Nucleus accumbens (tissue), 56 donors: ENCODE results near the gene ATP9A.
"Not testable (repeated sequence)": the region's sequence is repeated elsewhere in the genome, so short reads cannot be mapped to it uniquely, and the experiment has no call there.

Experiments used
- DNase-seq, 56 donors: peaks; one replicate each; lab custom pipeline; 2025; lab: John Stamatoyannopoulos, UW

ATP9A gene

GRCh38 chr20:51586005-51586440 lies 182.2 kb downstream of the ATP9A start:
- DNase-seq, result no peak

GRCh38 chr20:51585148-51585547 lies 183.0 kb downstream of the ATP9A start:
- no peak for DNase-seq

DNA sequence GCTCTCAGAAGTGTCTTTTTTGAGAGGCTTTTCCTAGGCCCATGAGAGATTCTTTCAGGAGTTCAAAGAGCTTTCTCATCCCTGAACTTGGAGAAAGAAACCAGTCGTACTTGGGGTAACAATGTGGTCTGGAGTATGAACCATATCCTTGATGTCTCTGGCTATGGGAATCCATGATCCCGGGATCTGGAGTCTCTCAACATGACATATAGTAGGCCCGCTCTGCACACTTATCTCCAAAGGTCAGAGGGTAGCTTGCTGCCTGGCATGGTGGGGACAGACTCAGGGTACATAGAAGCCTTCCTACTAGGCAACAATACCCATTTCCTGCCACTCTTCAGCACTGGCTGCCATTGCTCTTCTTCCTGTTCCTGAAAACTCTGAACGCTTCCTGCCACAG lies 183.5 kb downstream of the ATP9A start:
- DNase-seq, result no peak

GRCh38 chr20:51584116-51584515 lies 184.1 kb downstream of the ATP9A start:
- DNase-seq, result no peak

DNA sequence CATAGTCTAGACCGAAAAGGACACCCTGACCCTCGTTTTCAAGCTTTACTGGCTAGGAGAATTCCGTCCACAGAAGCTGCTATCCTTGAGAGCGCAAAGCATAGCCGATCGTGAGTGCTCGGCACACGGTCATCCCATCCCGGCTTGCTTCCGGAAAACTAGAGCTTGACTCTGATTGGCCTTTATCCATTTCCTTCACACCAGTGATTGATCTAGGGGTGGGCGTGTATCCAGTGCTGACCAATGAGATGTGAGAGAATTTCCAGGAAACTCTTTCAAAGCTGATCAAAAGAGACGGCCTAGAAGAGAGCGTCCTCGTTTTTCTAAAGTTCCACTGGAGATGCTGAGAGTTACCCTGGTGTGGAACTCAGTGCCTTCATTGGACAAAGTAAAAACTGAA lies 184.7 kb downstream of the ATP9A start:
- DNase-seq, result no peak

DNA sequence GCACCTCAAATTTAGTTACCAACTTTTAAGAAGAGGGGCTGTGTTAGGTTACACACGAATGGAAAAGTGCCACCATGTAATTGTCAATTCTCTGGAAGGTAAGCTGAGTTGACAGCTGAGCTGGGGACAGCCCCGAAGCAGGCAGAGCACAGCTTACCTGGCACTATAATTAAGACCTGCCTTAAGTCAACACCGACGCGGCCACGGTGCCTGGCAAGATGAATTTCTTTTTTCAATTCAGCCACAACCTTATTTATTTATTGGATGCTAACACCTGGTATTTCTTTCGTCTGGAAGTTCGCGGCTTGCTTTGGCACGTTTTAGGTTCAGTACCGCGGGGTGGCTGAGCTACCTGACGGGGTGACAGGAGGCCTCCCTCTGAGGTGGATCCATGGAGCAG lies 185.1 kb downstream of the ATP9A start:
- DNase-seq, result no peak

DNA sequence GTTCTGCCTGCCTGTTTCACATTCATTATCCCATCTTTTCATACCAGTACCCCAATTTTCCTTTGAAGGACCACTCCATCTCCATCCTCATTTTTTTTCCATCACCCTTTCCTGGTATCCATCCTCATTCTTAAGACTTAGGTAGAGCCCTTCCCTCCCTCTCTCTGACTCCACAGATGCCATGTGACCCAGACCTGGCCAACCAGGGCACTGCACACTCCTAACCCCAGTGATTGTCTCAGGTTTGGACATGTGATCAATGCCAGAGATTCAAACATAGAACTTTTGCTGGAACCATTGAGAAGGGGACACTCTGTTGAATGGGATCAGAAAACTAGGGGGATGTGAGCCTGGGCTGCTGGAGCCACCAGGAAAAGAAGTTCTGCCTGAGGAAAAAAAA lies 186.6 kb downstream of the ATP9A start:
- DNase-seq, result no peak

- DNase-seq, result no peak
These were observed 189.1 kb downstream of the ATP9A start for GRCh38 chr20:51579137-51579536.

- no peak for DNase-seq
These were observed 190.1 kb downstream of the ATP9A start for GRCh38 chr20:51578145-51578459.

GRCh38 chr20:51577432-51578144 lies 190.6 kb downstream of the ATP9A start:
- DNase-seq, result no peak

DNA sequence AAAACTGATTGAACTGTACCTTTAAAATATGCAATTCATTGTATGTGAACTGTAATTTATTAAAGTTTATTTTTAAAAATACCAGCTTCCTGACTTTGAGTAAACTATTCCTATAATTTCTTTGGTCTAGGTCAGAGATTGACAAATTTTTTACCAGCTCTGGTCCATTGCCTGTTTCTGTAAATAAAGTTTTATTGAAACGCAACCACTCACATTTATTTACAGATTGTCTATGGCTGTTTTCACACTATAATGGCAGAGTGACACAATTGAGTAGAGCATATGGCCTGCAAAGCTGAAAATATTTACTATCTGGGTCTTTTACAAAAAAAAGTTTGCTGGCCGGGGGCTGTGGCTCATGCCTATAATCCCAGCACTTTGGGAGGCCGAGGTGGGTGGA lies 192.7 kb downstream of the ATP9A start:
- no peak for DNase-seq

- DNase-seq, result no peak
These were observed 193.7 kb downstream of the ATP9A start for GRCh38 chr20:51574248-51575033.

DNA sequence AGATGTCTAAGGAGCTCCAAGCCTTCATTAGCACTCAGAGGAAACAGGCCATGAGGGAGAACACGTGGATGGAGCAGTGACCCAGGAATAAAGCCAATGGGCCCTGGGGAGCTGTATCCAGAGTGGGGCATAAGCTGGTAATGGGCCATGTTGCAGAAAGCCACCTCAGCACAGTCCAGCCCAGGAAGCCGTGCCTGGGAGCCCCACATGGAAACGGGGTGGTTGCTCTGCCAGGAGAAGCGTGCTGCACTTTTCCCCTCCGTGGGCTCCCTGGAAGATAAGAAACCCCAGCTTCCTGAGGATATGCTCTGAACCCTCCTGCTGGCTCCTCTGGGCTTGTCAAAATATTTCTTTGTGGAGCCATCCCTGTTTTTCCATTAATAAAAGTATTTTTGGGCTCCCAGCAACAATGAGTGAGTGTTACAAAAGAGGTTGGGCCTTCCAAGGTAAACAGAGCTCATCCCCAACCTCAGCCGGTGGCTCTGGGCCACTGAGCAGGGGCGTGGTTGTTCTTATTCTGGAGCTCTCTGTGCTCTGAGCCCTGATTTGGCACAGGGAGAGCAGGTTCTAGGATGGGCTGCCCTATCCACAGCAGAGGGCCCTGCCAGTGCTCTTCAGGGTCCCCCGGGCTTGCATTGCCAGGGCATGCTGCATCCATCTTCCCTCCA lies 194.5 kb downstream of the ATP9A start:
- DNase-seq, result no peak

GRCh38 chr20:51571460-51571794 lies 196.8 kb downstream of the ATP9A start:
- DNase-seq, result no peak

DNA sequence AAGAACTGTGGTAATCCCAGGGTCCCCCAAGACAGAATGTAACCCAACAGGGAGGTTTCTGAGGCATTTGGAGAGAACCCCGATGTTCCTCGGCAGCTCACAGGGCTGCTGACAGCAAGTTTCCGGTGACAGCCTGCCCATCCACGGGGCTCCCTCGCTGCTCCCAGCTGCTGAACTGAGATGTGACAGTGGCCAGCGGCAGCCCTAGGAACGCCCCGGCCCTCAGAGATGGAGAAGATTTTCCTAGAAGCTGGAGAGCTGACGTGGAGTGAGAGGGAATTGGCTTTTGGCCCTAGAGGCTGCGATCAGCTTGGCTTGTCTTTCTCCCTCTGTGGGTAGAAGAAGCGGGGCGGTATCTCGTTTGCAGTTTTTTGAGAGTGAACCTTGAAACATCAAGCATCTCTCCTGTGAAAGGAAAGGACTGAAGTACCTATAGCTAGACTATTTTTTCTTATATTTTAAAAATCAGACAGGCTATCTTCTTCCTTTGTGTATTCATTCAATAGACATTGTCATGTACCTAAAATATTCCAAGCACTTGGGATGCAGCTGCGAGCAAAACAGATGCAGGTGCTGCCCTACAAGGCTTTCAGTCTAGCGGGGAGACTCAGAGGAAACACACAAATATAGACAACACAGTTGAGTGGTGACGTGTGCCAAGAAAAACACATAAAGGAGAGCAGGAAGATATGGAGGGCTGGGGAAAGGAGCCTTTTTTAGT lies 197.3 kb downstream of the ATP9A start:
- peak in 2 of 56 donors; percentile 12 to 26 for DNase-seq

- DNase-seq, result peak in 24 of 56 donors; percentile 5 to 66 (median 28)
These were observed 198.1 kb downstream of the ATP9A start for GRCh38 chr20:51569815-51570738.

- DNase-seq, result not testable (repeated sequence)
These were observed 199.7 kb downstream of the ATP9A start for GRCh38 chr20:51568533-51568932.

GRCh38 chr20:51567622-51568021 lies 200.6 kb downstream of the ATP9A start:
- DNase-seq, result no peak

- DNase-seq, result no peak
These were observed 201.6 kb downstream of the ATP9A start for GRCh38 chr20:51566594-51566993.
